HEK293 (cell line): ENCODE measurements around the gene HOXC10.
A peak's percentile ranks its signal among the peaks of the same experiment; 100 is the strongest.

Experiments used
- ZBTB17 ChIP-seq: fragments of 450-650 bp; formaldehyde crosslinking; IDR thresholded peaks from 2 replicates; pipeline ENCODE4 v1.5.1; 2016; ENCODE audit warnings: missing biosample characterization, missing genetic modification characterization
- ZBTB44 ChIP-seq: fragments of 450-650 bp; IDR thresholded peaks from 2 replicates; pipeline ENCODE4 v1.5.1; 2018; ENCODE audit warnings: missing biosample characterization, mild to moderate bottlenecking, missing genetic modification characterization
- ZEB2 ChIP-seq: fragments of 450-650 bp; formaldehyde crosslinking; IDR thresholded peaks from 2 replicates; pipeline ENCODE4 v1.5.1; 2016; ENCODE audit warnings: missing biosample characterization, missing genetic modification characterization
- ZFHX2 ChIP-seq: fragments of 450-650 bp; formaldehyde crosslinking; conservative IDR thresholded peaks from 2 replicates; pipeline ENCODE4 v1.5.1; 2016; ENCODE audit warnings: missing biosample characterization, missing genetic modification characterization
- ZNF10 ChIP-seq: fragments of 450-650 bp; formaldehyde crosslinking; IDR thresholded peaks from 2 replicates; pipeline ENCODE4 v1.5.1; 2017; ENCODE audit warnings: missing biosample characterization, missing genetic modification characterization
- ZNF146 ChIP-seq: fragments of 450-650 bp; formaldehyde crosslinking; IDR thresholded peaks from 2 replicates; pipeline ENCODE4 v1.5.1; 2016; ENCODE audit warnings: missing biosample characterization, missing genetic modification characterization
- ZNF354C ChIP-seq: fragments of 450-650 bp; formaldehyde crosslinking; IDR thresholded peaks from 2 replicates; pipeline ENCODE4 v1.5.1; 2016; ENCODE audit warnings: missing biosample characterization, missing genetic modification characterization, low read depth, borderline replicate concordance
- ZNF362 ChIP-seq: fragments of 450-650 bp; formaldehyde crosslinking; IDR thresholded peaks from 2 replicates; pipeline ENCODE4 v1.5.1; 2016; ENCODE audit warnings: missing biosample characterization, missing genetic modification characterization
- ZNF394 ChIP-seq: fragments of 450-650 bp; formaldehyde crosslinking; IDR thresholded peaks from 2 replicates; pipeline ENCODE4 v1.5.1; 2016; ENCODE audit warnings: missing biosample characterization, missing genetic modification characterization, mild to moderate bottlenecking, moderate library complexity, borderline replicate concordance
- ZNF510 ChIP-seq: fragments of 450-650 bp; formaldehyde crosslinking; IDR thresholded peaks from 2 replicates; pipeline ENCODE4 v1.5.1; 2018; ENCODE audit warnings: mild to moderate bottlenecking, missing genetic modification characterization, missing biosample characterization; ENCODE audit not compliant: insufficient replicate concordance
- ZNF600 ChIP-seq: fragments of 450-650 bp; formaldehyde crosslinking; IDR thresholded peaks from 2 replicates; pipeline ENCODE4 v1.5.1; 2016; ENCODE audit warnings: missing biosample characterization, missing genetic modification characterization
- ZNF660 ChIP-seq: fragments of 450-650 bp; IDR thresholded peaks from 2 replicates; pipeline ENCODE4 v1.5.1; 2018; ENCODE audit warnings: missing biosample characterization, mild to moderate bottlenecking, missing genetic modification characterization
- ZNF768 ChIP-seq: fragments of 450-650 bp; formaldehyde crosslinking; IDR thresholded peaks from 2 replicates; pipeline ENCODE4 v1.5.1; 2018; ENCODE audit warnings: missing biosample characterization, mild to moderate bottlenecking, missing genetic modification characterization
- ZSCAN30 ChIP-seq: fragments of 450-650 bp; IDR thresholded peaks from 2 replicates; pipeline ENCODE4 v1.5.1; 2018; ENCODE audit warnings: missing biosample characterization, mild to moderate bottlenecking, missing genetic modification characterization, moderate library complexity
- TF ChIP-seq, protein P1 (sequence below): fragments of 450-650 bp; formaldehyde crosslinking; IDR thresholded peaks from 2 replicates; pipeline ENCODE4 v1.5.1; 2016; ENCODE audit warnings: missing biosample characterization, missing genetic modification characterization
- TF ChIP-seq, protein P2 (sequence below): fragments of 450-650 bp; formaldehyde crosslinking; IDR thresholded peaks from 2 replicates; pipeline ENCODE4 v1.5.1; 2016; ENCODE audit warnings: missing biosample characterization, missing genetic modification characterization
- TF ChIP-seq, protein P3 (sequence below): fragments of 450-650 bp; formaldehyde crosslinking; IDR thresholded peaks from 2 replicates; pipeline ENCODE4 v1.5.1; 2017; ENCODE audit warnings: missing biosample characterization, missing genetic modification characterization

The HOXC10 gene

DNA sequence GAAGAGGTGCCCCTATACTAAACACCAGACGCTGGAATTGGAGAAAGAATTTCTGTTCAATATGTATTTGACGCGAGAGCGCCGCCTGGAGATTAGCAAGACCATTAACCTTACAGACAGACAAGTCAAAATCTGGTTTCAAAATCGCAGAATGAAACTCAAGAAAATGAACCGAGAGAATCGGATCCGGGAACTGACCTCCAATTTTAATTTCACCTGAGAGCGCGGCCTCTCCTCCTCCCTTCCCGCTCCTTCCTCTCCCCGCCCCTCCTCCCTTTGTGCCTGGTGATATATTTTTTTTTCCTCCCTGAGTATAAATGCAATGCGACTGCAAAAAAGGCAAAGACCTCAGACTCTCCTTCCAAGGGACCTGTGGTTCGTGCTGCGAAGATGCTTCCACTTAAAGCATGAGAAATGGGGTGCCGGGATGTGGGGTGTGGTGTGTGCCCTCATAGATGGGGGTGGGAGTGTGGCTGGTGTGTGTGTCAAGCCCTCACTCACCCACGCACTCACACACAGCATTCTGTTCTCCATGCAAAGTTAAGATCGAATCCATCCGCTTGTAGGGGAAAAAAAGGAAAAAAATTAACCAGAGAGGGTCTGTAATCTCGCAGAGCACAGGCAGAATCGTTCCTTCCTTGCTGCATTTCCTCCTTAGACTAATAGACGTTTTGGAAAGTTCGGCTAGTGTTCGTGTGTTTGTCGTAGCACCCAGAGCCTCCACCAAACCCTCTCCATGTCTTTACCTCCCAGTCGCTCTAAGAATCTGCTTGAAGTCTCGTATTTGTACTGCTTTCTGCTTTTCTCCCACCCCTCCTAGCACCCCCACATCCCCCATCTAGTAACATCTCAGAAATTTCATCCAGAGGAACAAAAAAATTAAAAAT, 4.5 kb downstream of the HOXC10 start (continued):
- TF ChIP-seq ZEB2 (tag by site-specific recombination) = peak; percentile 70
- TF ChIP-seq, protein P1, sequence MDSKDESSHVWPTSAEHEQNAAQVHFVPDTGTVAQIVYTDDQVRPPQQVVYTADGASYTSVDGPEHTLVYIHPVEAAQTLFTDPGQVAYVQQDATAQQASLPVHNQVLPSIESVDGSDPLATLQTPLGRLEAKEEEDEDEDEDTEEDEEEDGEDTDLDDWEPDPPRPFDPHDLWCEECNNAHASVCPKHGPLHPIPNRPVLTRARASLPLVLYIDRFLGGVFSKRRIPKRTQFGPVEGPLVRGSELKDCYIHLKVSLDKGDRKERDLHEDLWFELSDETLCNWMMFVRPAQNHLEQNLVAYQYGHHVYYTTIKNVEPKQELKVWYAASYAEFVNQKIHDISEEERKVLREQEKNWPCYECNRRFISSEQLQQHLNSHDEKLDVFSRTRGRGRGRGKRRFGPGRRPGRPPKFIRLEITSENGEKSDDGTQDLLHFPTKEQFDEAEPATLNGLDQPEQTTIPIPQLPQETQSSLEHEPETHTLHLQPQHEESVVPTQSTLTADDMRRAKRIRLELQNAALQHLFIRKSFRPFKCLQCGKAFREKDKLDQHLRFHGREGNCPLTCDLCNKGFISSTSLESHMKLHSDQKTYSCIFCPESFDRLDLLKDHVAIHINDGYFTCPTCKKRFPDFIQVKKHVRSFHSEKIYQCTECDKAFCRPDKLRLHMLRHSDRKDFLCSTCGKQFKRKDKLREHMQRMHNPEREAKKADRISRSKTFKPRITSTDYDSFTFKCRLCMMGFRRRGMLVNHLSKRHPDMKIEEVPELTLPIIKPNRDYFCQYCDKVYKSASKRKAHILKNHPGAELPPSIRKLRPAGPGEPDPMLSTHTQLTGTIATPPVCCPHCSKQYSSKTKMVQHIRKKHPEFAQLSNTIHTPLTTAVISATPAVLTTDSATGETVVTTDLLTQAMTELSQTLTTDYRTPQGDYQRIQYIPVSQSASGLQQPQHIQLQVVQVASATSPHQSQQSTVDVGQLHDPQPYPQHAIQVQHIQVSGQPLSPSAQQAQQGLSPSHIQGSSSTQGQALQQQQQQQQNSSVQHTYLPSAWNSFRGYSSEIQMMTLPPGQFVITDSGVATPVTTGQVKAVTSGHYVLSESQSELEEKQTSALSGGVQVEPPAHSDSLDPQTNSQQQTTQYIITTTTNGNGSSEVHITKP (tag by site-specific recombination) = 0 out of 2 replicates have a peak, but pooled peaks have one; percentile 42
- TF ChIP-seq ZNF10 = peak; percentile 79; the same call in 1 of the 2 replicates
- peak; percentile 94 for TF ChIP-seq ZBTB17 (tag by site-specific recombination)
- no peak for TF ChIP-seq ZNF146 (tag by site-specific recombination)
- TF ChIP-seq ZFHX2 (tag by site-specific recombination) = peak; percentile 87
- peak; percentile 62; the same call in 1 of the 2 replicates for TF ChIP-seq ZNF768 (tag by site-specific recombination)
- 0 out of 2 replicates have a peak, but pooled peaks have one; percentile 26 for TF ChIP-seq ZBTB44 (tag by site-specific recombination)
- TF ChIP-seq ZSCAN30 (tag by site-specific recombination) = 0 out of 2 replicates have a peak, but pooled peaks have one; percentile 26
- TF ChIP-seq ZNF362 (tag by site-specific recombination) = peak; percentile 94
- TF ChIP-seq ZNF510 (tag by site-specific recombination) = no peak
- TF ChIP-seq ZNF354C (tag by site-specific recombination) = no peak
- TF ChIP-seq, protein P2, sequence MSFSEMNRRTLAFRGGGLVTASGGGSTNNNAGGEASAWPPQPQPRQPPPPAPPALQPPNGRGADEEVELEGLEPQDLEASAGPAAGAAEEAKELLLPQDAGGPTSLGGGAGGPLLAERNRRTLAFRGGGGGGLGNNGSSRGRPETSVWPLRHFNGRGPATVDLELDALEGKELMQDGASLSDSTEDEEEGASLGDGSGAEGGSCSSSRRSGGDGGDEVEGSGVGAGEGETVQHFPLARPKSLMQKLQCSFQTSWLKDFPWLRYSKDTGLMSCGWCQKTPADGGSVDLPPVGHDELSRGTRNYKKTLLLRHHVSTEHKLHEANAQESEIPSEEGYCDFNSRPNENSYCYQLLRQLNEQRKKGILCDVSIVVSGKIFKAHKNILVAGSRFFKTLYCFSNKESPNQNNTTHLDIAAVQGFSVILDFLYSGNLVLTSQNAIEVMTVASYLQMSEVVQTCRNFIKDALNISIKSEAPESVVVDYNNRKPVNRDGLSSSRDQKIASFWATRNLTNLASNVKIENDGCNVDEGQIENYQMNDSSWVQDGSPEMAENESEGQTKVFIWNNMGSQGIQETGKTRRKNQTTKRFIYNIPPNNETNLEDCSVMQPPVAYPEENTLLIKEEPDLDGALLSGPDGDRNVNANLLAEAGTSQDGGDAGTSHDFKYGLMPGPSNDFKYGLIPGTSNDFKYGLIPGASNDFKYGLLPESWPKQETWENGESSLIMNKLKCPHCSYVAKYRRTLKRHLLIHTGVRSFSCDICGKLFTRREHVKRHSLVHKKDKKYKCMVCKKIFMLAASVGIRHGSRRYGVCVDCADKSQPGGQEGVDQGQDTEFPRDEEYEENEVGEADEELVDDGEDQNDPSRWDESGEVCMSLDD = peak; percentile 58; the same call in 1 of the 2 replicates
- TF ChIP-seq ZNF394 (tag by site-specific recombination) = 0 out of 2 replicates have a peak, but pooled peaks have one; percentile 10
- TF ChIP-seq, protein P3, sequence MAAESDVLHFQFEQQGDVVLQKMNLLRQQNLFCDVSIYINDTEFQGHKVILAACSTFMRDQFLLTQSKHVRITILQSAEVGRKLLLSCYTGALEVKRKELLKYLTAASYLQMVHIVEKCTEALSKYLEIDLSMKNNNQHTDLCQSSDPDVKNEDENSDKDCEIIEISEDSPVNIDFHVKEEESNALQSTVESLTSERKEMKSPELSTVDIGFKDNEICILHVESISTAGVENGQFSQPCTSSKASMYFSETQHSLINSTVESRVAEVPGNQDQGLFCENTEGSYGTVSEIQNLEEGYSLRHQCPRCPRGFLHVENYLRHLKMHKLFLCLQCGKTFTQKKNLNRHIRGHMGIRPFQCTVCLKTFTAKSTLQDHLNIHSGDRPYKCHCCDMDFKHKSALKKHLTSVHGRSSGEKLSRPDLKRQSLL = peak; percentile 71
- peak; percentile 49; the same call in 1 of the 2 replicates for TF ChIP-seq ZNF600 (tag by site-specific recombination)
- TF ChIP-seq ZNF660 (tag by site-specific recombination) = peak; percentile 59
